HUES64 (cell line): Measurements from ENCODE around the gene WWOX.

Experiments
- H3K27ac ChIP-seq: 2 replicates; pipeline ENCODE4 v1.7.0; 2013; ENCODE audit warnings: low read depth, low read length, inconsistent platforms
- H3K27me3 ChIP-seq: 2 replicates; pipeline ENCODE4 v1.6.1; 2013; ENCODE audit warnings: mild to moderate bottlenecking, low read length; ENCODE audit not compliant: insufficient read depth
- H3K36me3 ChIP-seq: 2 replicates; pipeline ENCODE4 v1.6.1; 2013; ENCODE audit warnings: mild to moderate bottlenecking, low read length; ENCODE audit not compliant: insufficient read depth
- H3K4me1 ChIP-seq: 2 replicates; pipeline ENCODE4 v1.6.1; 2013; ENCODE audit warnings: mild to moderate bottlenecking, low read length, moderate library complexity; ENCODE audit not compliant: insufficient read depth
- H3K4me3 ChIP-seq: 2 replicates; pipeline ENCODE4 v1.5.1; 2013; ENCODE audit warnings: mild to moderate bottlenecking, low read length, moderate library complexity
- H3K9ac ChIP-seq: 2 replicates; pipeline ENCODE4 v1.6.1; 2013; ENCODE audit warnings: mild to moderate bottlenecking, low read depth, low read length
- H3K9me3 ChIP-seq: 2 replicates; pipeline ENCODE4 v1.6.1; 2013; ENCODE audit warnings: low read depth, low read length; ENCODE audit not compliant: insufficient read depth
- WGBS: fragments of 150-250, 120-280 bp; methylation state at CpG from one replicate; pipeline ENCODE4 v1.1.7; 2013; ENCODE audit warnings: missing lambda C conversion rate; 5-methylcytosine and 5-hydroxymethylcytosine counted together

The WWOX gene

GRCh38 chr16:78389009-78389498 lies 289.6 kb downstream of the WWOX start:
- 91% methylated on average over 8 of the region's 8 CpGs for WGBS

GRCh38 chr16:78390092-78390491 lies 290.6 kb downstream of the WWOX start:
- Histone ChIP-seq H3K4me1 (no peaks in the 10 kb centered on the region), H3K9ac (no peak overlapping the region), H3K27me3 (no peaks in the 10 kb centered on the region), H3K4me3 (no peak overlapping the region), H3K27ac (no peak overlapping the region), H3K36me3 (no peaks in the 10 kb centered on the region), H3K9me3 (peaks cover 19% of the 10 kb centered on the region)
- WGBS, result 97% methylated on average over 4 of the region's 4 CpGs

More at GRCh38 chr16:78389009-78389498, 289.6 kb downstream of the WWOX start:
- Histone ChIP-seq H3K36me3 (no peaks in the 10 kb centered on the region), H3K27me3 (no peaks in the 10 kb centered on the region), H3K9me3 (peaks cover 19% of the 10 kb centered on the region), H3K9ac (no peak overlapping the region), H3K4me3 (no peak overlapping the region), H3K27ac (no peak overlapping the region), H3K4me1 (no peaks in the 10 kb centered on the region)

- Histone ChIP-seq H3K4me3 (no peak overlapping the region), H3K27me3 (no peaks in the 10 kb centered on the region), H3K9ac (no peak overlapping the region), H3K9me3 (peaks cover 19% of the 10 kb centered on the region), H3K4me1 (no peaks in the 10 kb centered on the region), H3K27ac (no peak overlapping the region), H3K36me3 (no peaks in the 10 kb centered on the region)
- 96% methylated on average over 7 of the region's 7 CpGs for WGBS
These were observed 291.3 kb downstream of the WWOX start for GRCh38 chr16:78390508-78391324.

GRCh38 chr16:78392585-78393195 lies 293.2 kb downstream of the WWOX start:
- H3K27ac ChIP-seq, result no peak overlapping the region
- 96% methylated on average over 9 of the region's 9 CpGs for WGBS
- H3K9me3 ChIP-seq, result peaks cover 19% of the 10 kb centered on the region
- H3K4me1 ChIP-seq, result no peaks in the 10 kb centered on the region
- H3K36me3 ChIP-seq, result no peaks in the 10 kb centered on the region
- no peaks in the 10 kb centered on the region for H3K27me3 ChIP-seq
- no peak overlapping the region for H3K9ac ChIP-seq
- no peak overlapping the region for H3K4me3 ChIP-seq

- no peaks in the 10 kb centered on the region for H3K27me3 ChIP-seq
These were observed 295.6 kb downstream of the WWOX start for GRCh38 chr16:78395035-78395434.

GRCh38 chr16:78396046-78396445 lies 296.6 kb downstream of the WWOX start:
- no peaks in the 10 kb centered on the region for H3K27me3 ChIP-seq
- H3K4me1 ChIP-seq, result no peaks in the 10 kb centered on the region
- H3K27ac ChIP-seq, result no peak overlapping the region
- 77% methylated on average over 2 of the region's 2 CpGs for WGBS
- no peak overlapping the region for H3K4me3 ChIP-seq
- no peak overlapping the region for H3K9ac ChIP-seq
- peaks cover 19% of the 10 kb centered on the region for H3K9me3 ChIP-seq
- H3K36me3 ChIP-seq, result no peaks in the 10 kb centered on the region

More at GRCh38 chr16:78395035-78395434, 295.6 kb downstream of the WWOX start:
- Histone ChIP-seq H3K36me3 (no peaks in the 10 kb centered on the region), H3K27ac (no peak overlapping the region), H3K9ac (no peak overlapping the region), H3K4me3 (no peak overlapping the region), H3K4me1 (no peaks in the 10 kb centered on the region), H3K9me3 (peaks cover 19% of the 10 kb centered on the region)
- 96% methylated on average over 5 of the region's 6 CpGs for WGBS

- Histone ChIP-seq H3K36me3 (no peaks in the 10 kb centered on the region), H3K4me3 (no peak overlapping the region), H3K27me3 (no peaks in the 10 kb centered on the region), H3K9me3 (peaks cover 19% of the 10 kb centered on the region), H3K4me1 (no peaks in the 10 kb centered on the region), H3K9ac (no peak overlapping the region), H3K27ac (no peak overlapping the region)
- WGBS, result 97% methylated on average over 3 of the region's 4 CpGs
These were observed 297.2 kb downstream of the WWOX start for GRCh38 chr16:78396673-78397072.

- H3K4me3 ChIP-seq, result no peak overlapping the region
- H3K27me3 ChIP-seq, result no peaks in the 10 kb centered on the region
- WGBS, result 89% methylated on average over 4 of the region's 5 CpGs
- H3K9me3 ChIP-seq, result no peaks in the 10 kb centered on the region
- no peak overlapping the region for H3K27ac ChIP-seq
- no peaks in the 10 kb centered on the region for H3K36me3 ChIP-seq
- H3K9ac ChIP-seq, result no peak overlapping the region
- H3K4me1 ChIP-seq, result no peaks in the 10 kb centered on the region
These were observed 299.9 kb downstream of the WWOX start for GRCh38 chr16:78399384-78399783.

- Histone ChIP-seq H3K27ac (no peak overlapping the region), H3K36me3 (no peaks in the 10 kb centered on the region), H3K9ac (no peak overlapping the region), H3K27me3 (no peaks in the 10 kb centered on the region), H3K9me3 (peaks cover 5% of the 10 kb centered on the region; the same call in 1 of the 2 replicates), H3K4me3 (no peak overlapping the region), H3K4me1 (no peaks in the 10 kb centered on the region)
- 92% methylated on average over 1 of the region's 3 CpGs for WGBS
These were observed 303.4 kb downstream of the WWOX start for GRCh38 chr16:78402833-78403232.

- 89% methylated on average over 3 of the region's 3 CpGs for WGBS
- Histone ChIP-seq H3K27ac (no peak overlapping the region), H3K9ac (no peak overlapping the region), H3K9me3 (peaks cover 20% of the 10 kb centered on the region), H3K36me3 (no peaks in the 10 kb centered on the region), H3K4me3 (no peak overlapping the region), H3K27me3 (no peaks in the 10 kb centered on the region), H3K4me1 (no peaks in the 10 kb centered on the region)
These were observed 305.6 kb downstream of the WWOX start for GRCh38 chr16:78405040-78405439.

- no peak overlapping the region for H3K9ac ChIP-seq
- no peak overlapping the region for H3K27ac ChIP-seq
- no peak overlapping the region for H3K4me3 ChIP-seq
- H3K36me3 ChIP-seq, result no peaks in the 10 kb centered on the region
- peaks cover 24% of the 10 kb centered on the region for H3K9me3 ChIP-seq
- 93% methylated on average over 7 of the region's 7 CpGs for WGBS
- H3K27me3 ChIP-seq, result no peaks in the 10 kb centered on the region
- no peaks in the 10 kb centered on the region for H3K4me1 ChIP-seq
These were observed 306.4 kb downstream of the WWOX start for GRCh38 chr16:78405833-78406232.
